Trophoblast cell (in vitro differentiated cells and primary cell): ENCODE results near the gene UNC80.

Experiments used
- DNase-seq, 2 donors: peaks; one replicate each; pipeline ENCODE4 v3.0.0-alpha.2; 2016
- H2AFZ ChIP-seq: 2 replicates; pipeline ENCODE4 v1.6.1; 2013; ENCODE audit warnings: low read length, moderate library complexity, mild to moderate bottlenecking; ENCODE audit not compliant: insufficient read depth, poor library complexity
- H2AK5ac ChIP-seq: 2 replicates; pipeline ENCODE4 v1.6.1; 2013; ENCODE audit warnings: mild to moderate bottlenecking, low read length
- H2BK120ac ChIP-seq: 2 replicates; pipeline ENCODE4 v1.6.1; 2013; ENCODE audit warnings: low read length, mild to moderate bottlenecking, moderate library complexity; ENCODE audit not compliant: insufficient read depth, poor library complexity
- H2BK12ac ChIP-seq: 2 replicates; pipeline ENCODE4 v1.6.1; 2013; ENCODE audit warnings: mild to moderate bottlenecking, low read length, moderate library complexity
- H2BK5ac ChIP-seq: 2 replicates; pipeline ENCODE4 v1.6.1; 2013; ENCODE audit warnings: low read length, low read depth, moderate library complexity, mild to moderate bottlenecking; ENCODE audit not compliant: poor library complexity
- H3K14ac ChIP-seq: 2 replicates; pipeline ENCODE4 v1.6.1; 2013; ENCODE audit warnings: mild to moderate bottlenecking, low read length
- H3K18ac ChIP-seq: 2 replicates; pipeline ENCODE4 v1.6.1; 2013; ENCODE audit warnings: mild to moderate bottlenecking, low read length
- H3K23ac ChIP-seq: 2 replicates; pipeline ENCODE4 v1.6.1; 2013; ENCODE audit warnings: low read length
- H3K27ac ChIP-seq: 2 replicates; pipeline ENCODE4 v1.5.1; 2013; ENCODE audit warnings: low read depth, mild to moderate bottlenecking, inconsistent platforms, low read length, moderate library complexity
- H3K27me3 ChIP-seq: 2 replicates; pipeline ENCODE4 v1.6.1; 2013; ENCODE audit warnings: inconsistent platforms, mild to moderate bottlenecking, low read length, moderate library complexity; ENCODE audit not compliant: insufficient read depth
- H3K36me3 ChIP-seq, 2 experiments: 1 replicate in 1 of 2; 2 replicates in 1 of 2; pipeline ENCODE4 v1.6.1; 2013; ENCODE audit warnings: low read length in 2 of 2, mild to moderate bottlenecking in 2 of 2, moderate library complexity in 1 of 2; ENCODE audit not compliant: insufficient read depth in 2 of 2, control insufficient read depth in 1 of 2
- H3K4ac ChIP-seq: 2 replicates; pipeline ENCODE4 v1.6.1; 2013; ENCODE audit warnings: low read depth, mild to moderate bottlenecking, low read length, moderate library complexity
- H3K4me1 ChIP-seq, 2 experiments: 1 replicate in 1 of 2; 2 replicates in 1 of 2; pipeline ENCODE4 v1.6.1; 2013; ENCODE audit warnings: low read length in 2 of 2, mild to moderate bottlenecking in 2 of 2, moderate library complexity in 1 of 2; ENCODE audit not compliant: insufficient read depth in 2 of 2, control insufficient read depth in 1 of 2
- H3K4me2 ChIP-seq: 2 replicates; pipeline ENCODE4 v1.6.1; 2013; ENCODE audit warnings: inconsistent platforms, mild to moderate bottlenecking, low read length, moderate library complexity
- H3K4me3 ChIP-seq: 2 replicates; pipeline ENCODE4 v1.5.1; 2013; ENCODE audit warnings: mild to moderate bottlenecking, low read depth, low read length, inconsistent platforms
- H3K79me1 ChIP-seq: one replicate; pipeline ENCODE4 v1.6.1; 2013; ENCODE audit warnings: low read length
- H3K79me2 ChIP-seq: 2 replicates; pipeline ENCODE4 v1.6.1; 2013; ENCODE audit warnings: low read length, mild to moderate bottlenecking; ENCODE audit not compliant: control insufficient read depth, insufficient read depth, poor library complexity
- H3K9ac ChIP-seq: 2 replicates; pipeline ENCODE4 v1.6.1; 2013; ENCODE audit warnings: mild to moderate bottlenecking, low read length
- H3K9me3 ChIP-seq: 2 replicates; pipeline ENCODE4 v1.6.1; 2013; ENCODE audit warnings: low read depth, mild to moderate bottlenecking, control low read depth, inconsistent platforms, low read length; ENCODE audit not compliant: insufficient read depth
- H4K12ac ChIP-seq: 2 replicates; pipeline ENCODE4 v1.6.1; 2013; ENCODE audit warnings: low read depth, mild to moderate bottlenecking, low read length, moderate library complexity
- H4K8ac ChIP-seq: 2 replicates; pipeline ENCODE4 v1.6.1; 2013; ENCODE audit warnings: low read depth, mild to moderate bottlenecking, low read length, moderate library complexity
- H4K91ac ChIP-seq: one replicate; pipeline ENCODE4 v1.6.1; 2013; ENCODE audit warnings: low read depth, mild to moderate bottlenecking, low read length, moderate library complexity
- WGBS: extraction: QIAGEN DNeasy Blood & Tissue Kit; methylation state at CpG from one replicate; pipeline ENCODE4 v1.1.7; 2013; ENCODE audit warnings: missing lambda C conversion rate; ENCODE audit not compliant: insufficient read length, insufficient coverage; ENCODE audit errors: extremely low coverage; 5-methylcytosine and 5-hydroxymethylcytosine counted together

The UNC80 gene

DNA sequence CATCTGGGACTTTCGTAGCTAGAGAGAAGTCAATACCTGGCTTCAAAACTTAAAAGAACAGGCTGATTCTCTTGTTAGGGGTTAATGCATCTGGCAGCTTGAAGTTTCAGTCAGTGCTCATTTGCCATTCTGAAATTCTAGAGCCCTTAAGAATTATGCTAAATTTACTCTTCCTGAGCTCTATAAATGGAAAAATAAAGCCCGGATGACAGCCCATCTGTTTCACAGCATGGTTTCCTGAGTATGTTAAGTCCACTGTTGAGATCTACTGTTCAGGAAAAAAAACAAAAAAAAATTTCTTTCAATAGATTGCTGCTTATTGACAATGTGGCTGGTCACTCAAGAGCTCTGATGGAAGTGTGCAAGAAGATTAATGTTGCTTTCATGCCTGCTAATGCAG is 129.5 kb downstream of the UNC80 start:
- H3K18ac ChIP-seq: no peak overlapping the region
- no peak overlapping the region for H2BK12ac ChIP-seq
- no peak overlapping the region for H3K14ac ChIP-seq
- no peaks in the 10 kb centered on the region for H3K79me1 ChIP-seq
- H4K8ac ChIP-seq: no peak overlapping the region
- H4K91ac ChIP-seq: no peak overlapping the region
- no peaks in the 10 kb centered on the region for H3K79me2 ChIP-seq
- DNase-seq: no peak
- H3K23ac ChIP-seq: no peak overlapping the region
- no peak overlapping the region for H4K12ac ChIP-seq
- H3K36me3 ChIP-seq: no peaks in the 10 kb centered on the region
- no peak overlapping the region for H3K4me3 ChIP-seq
- no peaks in the 10 kb centered on the region for H3K4me1 ChIP-seq
- WGBS: no CpG with 5 or more reads among the region's 2 CpGs
- H3K9ac ChIP-seq: no peak overlapping the region
- no peak overlapping the region for H2AK5ac ChIP-seq
- no peak overlapping the region for H2AFZ ChIP-seq
- no peak overlapping the region for H3K4me2 ChIP-seq
- no peak overlapping the region for H3K4ac ChIP-seq
- no peaks in the 10 kb centered on the region for H3K27me3 ChIP-seq
- H2BK5ac ChIP-seq: no peak overlapping the region
- no peak overlapping the region for H3K27ac ChIP-seq
- H3K9me3 ChIP-seq: no peaks in the 10 kb centered on the region
- no peak overlapping the region for H2BK120ac ChIP-seq

GRCh38 chr2:209905691-209906090 is 134.1 kb downstream of the UNC80 start:
- Histone ChIP-seq H3K4ac (no peak overlapping the region), H2BK120ac (no peak overlapping the region), H3K4me1 (no peaks in the 10 kb centered on the region), H4K91ac (no peak overlapping the region), H3K4me3 (no peak overlapping the region), H3K4me2 (no peak overlapping the region), H3K27ac (no peak overlapping the region), H4K8ac (no peak overlapping the region), H3K14ac (no peak overlapping the region), H3K79me1 (no peaks in the 10 kb centered on the region), H2AK5ac (no peak overlapping the region), H4K12ac (no peak overlapping the region), H2AFZ (no peak overlapping the region), H3K36me3 (no peaks in the 10 kb centered on the region), H2BK5ac (no peak overlapping the region), H2BK12ac (no peak overlapping the region), H3K79me2 (no peaks in the 10 kb centered on the region), H3K27me3 (no peaks in the 10 kb centered on the region), H3K9ac (no peak overlapping the region), H3K9me3 (no peaks in the 10 kb centered on the region), H3K23ac (no peak overlapping the region), H3K18ac (no peak overlapping the region)
- no CpG with 5 or more reads among the region's 2 CpGs for WGBS
- DNase-seq: no peak

- Histone ChIP-seq H4K12ac (no peak overlapping the region), H4K91ac (no peak overlapping the region), H2AK5ac (no peak overlapping the region), H3K23ac (no peak overlapping the region), H3K4me2 (no peak overlapping the region), H3K79me2 (no peaks in the 10 kb centered on the region), H3K27me3 (no peaks in the 10 kb centered on the region), H3K4ac (no peak overlapping the region), H3K18ac (no peak overlapping the region), H4K8ac (no peak overlapping the region), H3K9ac (no peak overlapping the region), H2AFZ (no peak overlapping the region), H3K4me3 (no peak overlapping the region), H2BK120ac (no peak overlapping the region), H3K27ac (no peak overlapping the region), H2BK5ac (no peak overlapping the region), H3K36me3 (no peaks in the 10 kb centered on the region), H3K14ac (no peak overlapping the region), H3K9me3 (no peaks in the 10 kb centered on the region), H3K79me1 (no peaks in the 10 kb centered on the region), H2BK12ac (no peak overlapping the region), H3K4me1 (no peaks in the 10 kb centered on the region)
- DNase-seq: no peak
These were observed 136.1 kb downstream of the UNC80 start for GRCh38 chr2:209907746-209908145.

GRCh38 chr2:209908511-209908910 is 136.9 kb downstream of the UNC80 start:
- no peak overlapping the region for H4K8ac ChIP-seq
- no peaks in the 10 kb centered on the region for H3K27me3 ChIP-seq
- DNase-seq: no peak
- H3K27ac ChIP-seq: no peak overlapping the region
- H2BK12ac ChIP-seq: no peak overlapping the region
- no peaks in the 10 kb centered on the region for H3K9me3 ChIP-seq
- H3K36me3 ChIP-seq: no peaks in the 10 kb centered on the region
- H2BK120ac ChIP-seq: no peak overlapping the region
- H3K9ac ChIP-seq: no peak overlapping the region
- no peak overlapping the region for H3K4me3 ChIP-seq
- H3K23ac ChIP-seq: no peak overlapping the region
- H2BK5ac ChIP-seq: no peak overlapping the region
- H3K79me1 ChIP-seq: no peaks in the 10 kb centered on the region
- H3K4me2 ChIP-seq: no peak overlapping the region
- no peak overlapping the region for H3K4ac ChIP-seq
- H2AFZ ChIP-seq: no peak overlapping the region
- no peak overlapping the region for H4K91ac ChIP-seq
- no peak overlapping the region for H4K12ac ChIP-seq
- H3K79me2 ChIP-seq: no peaks in the 10 kb centered on the region
- no peak overlapping the region for H3K18ac ChIP-seq
- no peak overlapping the region for H3K14ac ChIP-seq
- WGBS: no CpG with 5 or more reads among the region's 1 CpG
- no peak overlapping the region for H2AK5ac ChIP-seq
- H3K4me1 ChIP-seq: no peaks in the 10 kb centered on the region

GRCh38 chr2:209911486-209911885 is 139.9 kb downstream of the UNC80 start:
- H3K27ac ChIP-seq: no peak overlapping the region
- no peak overlapping the region for H4K91ac ChIP-seq
- no peak overlapping the region for H3K4ac ChIP-seq
- H4K12ac ChIP-seq: no peak overlapping the region
- H3K79me1 ChIP-seq: no peaks in the 10 kb centered on the region
- no peak overlapping the region for H3K23ac ChIP-seq
- H4K8ac ChIP-seq: no peak overlapping the region
- H3K18ac ChIP-seq: no peak overlapping the region
- no peak overlapping the region for H2BK120ac ChIP-seq
- H2BK12ac ChIP-seq: no peak overlapping the region
- H3K79me2 ChIP-seq: no peaks in the 10 kb centered on the region
- no peak overlapping the region for H3K4me2 ChIP-seq
- H3K9ac ChIP-seq: no peak overlapping the region
- no CpG with 5 or more reads among the region's 4 CpGs for WGBS
- H3K36me3 ChIP-seq: no peaks in the 10 kb centered on the region
- no peak for DNase-seq
- no peak overlapping the region for H3K14ac ChIP-seq
- H3K4me3 ChIP-seq: no peak overlapping the region
- H2AK5ac ChIP-seq: no peak overlapping the region
- H3K9me3 ChIP-seq: no peaks in the 10 kb centered on the region
- H2AFZ ChIP-seq: no peak overlapping the region
- no peaks in the 10 kb centered on the region for H3K27me3 ChIP-seq
- H2BK5ac ChIP-seq: no peak overlapping the region
- H3K4me1 ChIP-seq: no peaks in the 10 kb centered on the region
